Endothelial cell of umbilical vein (primary cell): ENCODE results near the gene APOO. TPM values are rescaled to one million over a fixed set of nuclear protein-coding genes. Genes with fewer than 3 reads are reported as not detected.

Experiments used
- BruUV-seq: library from RNA; stranded (reverse); fragments of 400-500 nt; replicated peaks from 2 replicates; lab custom pipeline; 2021; lab: Mats Ljungman, UMichigan
- CTCF ChIA-PET: fragments of 300-600, 350-600 bp; sonication (Branson Sonifier 250); formaldehyde crosslinking; loops from one replicate; lab custom pipeline; 2021; ENCODE audit warnings: antibody characterized with exemption, inconsistent platforms; lab: Charles Lee
- POLR2A ChIA-PET: fragments of 300-600, 350-600 bp; sonication (Branson Sonifier 250); formaldehyde crosslinking; loops from one replicate; lab custom pipeline; 2021; ENCODE audit warnings: antibody characterized with exemption, inconsistent platforms; lab: Charles Lee
- DNase-seq: peaks from one replicate; pipeline ENCODE4 v3.0.0-alpha.2; 2011; ENCODE audit warnings: low read depth, low spot score
- FAIRE-seq: peaks from 2 replicates; lab custom pipeline; 2011; peaks lifted over from hg19 to GRCh38; lab: Jason Lieb, UNC
- H2AFZ ChIP-seq: 2 replicates; pipeline ENCODE4 v1.6.0; 2012; ENCODE audit warnings: low read depth, low read length, control low read depth, inconsistent platforms
- H3K27ac ChIP-seq: 2 replicates; pipeline ENCODE4 v1.5.1; 2011; ENCODE audit warnings: low read depth, mild to moderate bottlenecking, control low read depth, low read length, moderate library complexity; ENCODE audit not compliant: insufficient read depth
- H3K27me3 ChIP-seq, 2 experiments: 2 replicates each; pipeline versions ENCODE4 v1.6.0 to v1.6.1; 2011; ENCODE audit warnings: low read length in 2 of 2, mixed read lengths in 1 of 2; ENCODE audit not compliant: control insufficient read depth in 2 of 2, insufficient read depth in 2 of 2
- H3K36me3 ChIP-seq, 2 experiments: 2 replicates in 1 of 2; 3 replicates in 1 of 2; pipeline ENCODE4 v1.5.1; 2011; ENCODE audit warnings: low read length in 2 of 2, mild to moderate bottlenecking in 1 of 2, moderate library complexity in 1 of 2; ENCODE audit not compliant: control insufficient read depth in 2 of 2, insufficient read depth in 2 of 2; ENCODE audit errors: extremely low read depth in 1 of 2
- H3K4me1 ChIP-seq: 3 replicates; pipeline ENCODE4 v1.5.1; 2011; ENCODE audit warnings: mild to moderate bottlenecking, low read length; ENCODE audit not compliant: control insufficient read depth, insufficient read depth; ENCODE audit errors: extremely low read depth
- H3K4me2 ChIP-seq: 2 replicates; pipeline ENCODE4 v1.6.1; 2011; ENCODE audit warnings: low read length, control low read depth, mixed read lengths; ENCODE audit not compliant: insufficient read depth
- H3K4me3 ChIP-seq, 3 experiments: fragments of 200-600 bp in 1 of 3; sonication (generic), shearing (Covaris generic) in 1 of 3; replicated peaks in 1 of 3; 2 replicates each; pipeline ENCODE4 v1.5.1; 2011 to 2016; ENCODE audit warnings: control low read depth in 3 of 3, low read length in 3 of 3, mild to moderate bottlenecking in 2 of 3, inconsistent platforms in 1 of 3, low read depth in 1 of 3, moderate library complexity in 1 of 3; ENCODE audit not compliant: insufficient read depth in 1 of 3
- H3K79me2 ChIP-seq: 2 replicates; pipeline ENCODE4 v1.6.0; 2012; ENCODE audit warnings: low read length, inconsistent platforms; ENCODE audit not compliant: control insufficient read depth, insufficient read depth
- H3K9ac ChIP-seq: replicated peaks from 2 replicates; pipeline ENCODE3; 2011; ENCODE audit warnings: low read length, control low read depth; ENCODE audit not compliant: insufficient read depth; ENCODE audit errors: extremely low read depth
- H3K9me1 ChIP-seq: replicated peaks from 3 replicates; pipeline ENCODE4 v1.6.0; 2011; ENCODE audit warnings: mild to moderate bottlenecking, low read length; ENCODE audit not compliant: control insufficient read depth, insufficient read depth; ENCODE audit errors: extremely low read depth
- H3K9me3 ChIP-seq: replicated peaks from 2 replicates; pipeline ENCODE4 v1.5.1; 2012; ENCODE audit warnings: low read length, inconsistent platforms; ENCODE audit not compliant: control insufficient read depth, insufficient read depth
- H4K20me1 ChIP-seq: replicated peaks from 2 replicates; pipeline ENCODE3; 2011; ENCODE audit warnings: mild to moderate bottlenecking, low read length; ENCODE audit not compliant: control insufficient read depth, insufficient read depth; ENCODE audit errors: extremely low read depth
- EZH2 ChIP-seq: IDR thresholded peaks from 2 replicates; pipeline ENCODE4 v1.6.1; 2012; ENCODE audit warnings: borderline replicate concordance, low read depth, mild to moderate bottlenecking, moderate library complexity, low read length, inconsistent platforms; ENCODE audit not compliant: severe bottlenecking
- FOS ChIP-seq: IDR thresholded peaks from 2 replicates; pipeline ENCODE4 v1.6.1; 2011; ENCODE audit warnings: mild to moderate bottlenecking, low read length, moderate library complexity, borderline replicate concordance; ENCODE audit not compliant: insufficient read depth
- GATA2 ChIP-seq: IDR thresholded peaks from 2 replicates; pipeline ENCODE4 v1.7.0; 2011; ENCODE audit warnings: low read depth, mild to moderate bottlenecking, moderate library complexity, mixed read lengths, low read length; ENCODE audit not compliant: insufficient read length, insufficient read depth
- JUN ChIP-seq: IDR thresholded peaks from 2 replicates; pipeline ENCODE4 v1.6.1; 2011; ENCODE audit warnings: borderline replicate concordance, low read depth; ENCODE audit not compliant: insufficient read length, insufficient read depth
- MYC ChIP-seq: IDR thresholded peaks from one replicate; pipeline ENCODE4 v1.6.1; 2011; ENCODE audit warnings: mild to moderate bottlenecking, low read depth, low read length
- dilution Hi-C: fragments of 300-500 bp; cut with MboI; formaldehyde crosslinking; loops from one replicate; pipeline ENCODE4 v1.15.0; 2019; ENCODE audit warnings: low sequenced_read_pairs; ENCODE audit not compliant: extremely low pct_ligation_motif_present
- intact Hi-C: fragments of 100-400 bp; cut with micrococcal nuclease; formaldehyde crosslinking; loops from one replicate; pipeline ENCODE4 v1.10.0; 2022
- polyA plus RNA-seq, 4 experiments: library from polyadenylated mRNA; depleted of rRNA in 3 of 4; stranded (reverse) in 3 of 4; unstranded in 1 of 4; fragments of >200 nt; gene quantifications; 2 replicates each; pipeline versions ENCODE4 v1.2.1 to v1.2.3, GENCODE V29; 2011 to 2012; ENCODE audit warnings: missing spikeins in 1 of 4
- total RNA-seq: library from RNA; stranded (reverse); gene quantifications from 2 replicates; pipeline ENCODE4 v1.2.3, GENCODE V29; 2021
- TF ChIP-seq, protein P1 (sequence below): IDR thresholded peaks from 2 replicates; pipeline ENCODE4 v1.6.1; 2011; ENCODE audit not compliant: insufficient read depth, insufficient read length

The APOO gene
- total and polyA plus RNA-seq, 2 donors (not counting 3 experiments of a cell fraction or from before 2014, with no cell fraction given) = 9.8 to 24.3 TPM

DNA sequence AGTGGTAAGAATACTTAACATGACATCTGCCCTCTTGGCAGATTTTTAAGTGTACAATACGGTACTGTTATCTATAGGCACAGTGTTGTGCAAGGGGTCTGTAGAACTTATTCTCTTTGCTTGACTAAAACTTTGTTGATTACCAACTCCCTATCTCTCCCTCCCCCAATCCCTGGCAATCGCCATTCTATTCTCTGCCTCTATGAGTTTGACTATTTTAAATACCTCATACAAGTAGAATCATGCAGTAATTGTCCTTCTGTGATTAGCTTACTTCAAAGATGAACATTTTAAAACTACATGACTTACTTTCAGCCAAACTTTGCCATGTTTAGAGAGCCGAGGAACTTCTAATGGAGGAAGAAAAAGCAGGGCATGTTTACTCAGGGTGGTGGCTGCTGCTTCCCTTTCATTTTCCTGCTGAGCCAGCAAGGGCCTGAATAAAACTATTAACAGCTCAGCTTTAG lies 62.4 kb downstream of the APOO start:
- Histone ChIP-seq H3K27me3 (no peaks in the 10 kb centered on the region), H3K27ac (peak overlapping the region; percentile 18), H4K20me1 (no peaks in the 10 kb centered on the region), H3K9me1 (no peaks in the 10 kb centered on the region), H3K9me3 (no peaks in the 10 kb centered on the region), H3K4me2 (peak overlapping the region; percentile 62), H3K79me2 (no peaks in the 10 kb centered on the region), H2AFZ (peak overlapping the region; percentile 64), H3K36me3 (no peaks in the 10 kb centered on the region), H3K9ac (peak overlapping the region; percentile 3), H3K4me1 (peaks cover 12% of the 10 kb centered on the region), H3K4me3 (no peak overlapping the region)
- intact Hi-C loops (loop anchor here (2.0 kb wide), 1 partner anchor 27 kb away; no protein-coding TSS in a partner anchor), dilution Hi-C loops (no loop called here)
- DNase-seq (peak; percentile 61), FAIRE-seq (no peak)
- no TSS peak for BruUV-seq
- ChIA-PET CTCF (interaction anchor here (1.3 kb wide), 1 partner anchor 56 kb away, joined by 6 read pairs; no protein-coding TSS in a partner anchor), POLR2A (interaction anchor here (1.1 kb wide), 1 partner anchor 62 kb away, joined by 3 read pairs; the partner anchor contains the start of gene SAT1)
- TF ChIP-seq GATA2 (no peak), FOS (no peak), MYC (no peak), EZH2 (no peak), JUN (no peak)
- TF ChIP-seq, protein P1, sequence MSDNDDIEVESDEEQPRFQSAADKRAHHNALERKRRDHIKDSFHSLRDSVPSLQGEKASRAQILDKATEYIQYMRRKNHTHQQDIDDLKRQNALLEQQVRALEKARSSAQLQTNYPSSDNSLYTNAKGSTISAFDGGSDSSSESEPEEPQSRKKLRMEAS = no peak
